Measurements from ENCODE around the gene CTNNA2.

DNA sequence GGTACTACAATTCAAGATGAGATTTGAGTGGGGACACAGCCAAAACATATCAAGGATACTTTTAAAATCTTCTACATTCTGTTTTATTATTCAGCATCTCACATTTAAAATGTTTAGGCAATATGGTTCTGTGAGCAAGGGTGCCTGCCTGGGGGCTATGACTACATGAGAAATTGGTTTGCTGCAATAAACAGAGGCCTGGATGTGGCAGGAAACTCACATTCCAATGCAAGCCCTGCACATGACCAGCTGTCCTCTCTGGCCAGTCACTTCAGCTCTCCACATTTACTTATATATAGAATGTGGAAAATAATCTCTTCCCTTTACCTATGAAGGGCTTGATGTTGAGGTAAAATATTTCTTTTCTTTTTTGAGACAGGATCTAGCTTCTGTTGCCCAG is 598.3 kb downstream of the CTNNA2 start:
- TF ChIP-seq TAF1 (IDR thresholded peaks at IDR 0.05; ENCODE audit: low read depth), result no peak
- TF ChIP-seq EP300 (IDR thresholded peaks at IDR 0.05; ENCODE audit: borderline replicate concordance), result no peak
- TF ChIP-seq, protein P1, sequence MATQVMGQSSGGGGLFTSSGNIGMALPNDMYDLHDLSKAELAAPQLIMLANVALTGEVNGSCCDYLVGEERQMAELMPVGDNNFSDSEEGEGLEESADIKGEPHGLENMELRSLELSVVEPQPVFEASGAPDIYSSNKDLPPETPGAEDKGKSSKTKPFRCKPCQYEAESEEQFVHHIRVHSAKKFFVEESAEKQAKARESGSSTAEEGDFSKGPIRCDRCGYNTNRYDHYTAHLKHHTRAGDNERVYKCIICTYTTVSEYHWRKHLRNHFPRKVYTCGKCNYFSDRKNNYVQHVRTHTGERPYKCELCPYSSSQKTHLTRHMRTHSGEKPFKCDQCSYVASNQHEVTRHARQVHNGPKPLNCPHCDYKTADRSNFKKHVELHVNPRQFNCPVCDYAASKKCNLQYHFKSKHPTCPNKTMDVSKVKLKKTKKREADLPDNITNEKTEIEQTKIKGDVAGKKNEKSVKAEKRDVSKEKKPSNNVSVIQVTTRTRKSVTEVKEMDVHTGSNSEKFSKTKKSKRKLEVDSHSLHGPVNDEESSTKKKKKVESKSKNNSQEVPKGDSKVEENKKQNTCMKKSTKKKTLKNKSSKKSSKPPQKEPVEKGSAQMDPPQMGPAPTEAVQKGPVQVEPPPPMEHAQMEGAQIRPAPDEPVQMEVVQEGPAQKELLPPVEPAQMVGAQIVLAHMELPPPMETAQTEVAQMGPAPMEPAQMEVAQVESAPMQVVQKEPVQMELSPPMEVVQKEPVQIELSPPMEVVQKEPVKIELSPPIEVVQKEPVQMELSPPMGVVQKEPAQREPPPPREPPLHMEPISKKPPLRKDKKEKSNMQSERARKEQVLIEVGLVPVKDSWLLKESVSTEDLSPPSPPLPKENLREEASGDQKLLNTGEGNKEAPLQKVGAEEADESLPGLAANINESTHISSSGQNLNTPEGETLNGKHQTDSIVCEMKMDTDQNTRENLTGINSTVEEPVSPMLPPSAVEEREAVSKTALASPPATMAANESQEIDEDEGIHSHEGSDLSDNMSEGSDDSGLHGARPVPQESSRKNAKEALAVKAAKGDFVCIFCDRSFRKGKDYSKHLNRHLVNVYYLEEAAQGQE (IDR thresholded peaks at IDR 0.05; ENCODE audit: low read depth), result no peak
- no peak for TF ChIP-seq FOXM1 (IDR thresholded peaks at IDR 0.05; ENCODE audit: borderline replicate concordance, low read depth)
- TF ChIP-seq RAD21 (IDR thresholded peaks at IDR 0.05; ENCODE audit: low read depth), result no peak
- no peak for TF ChIP-seq EGR1 (IDR thresholded peaks at IDR 0.05)
- TF ChIP-seq CREB1 (IDR thresholded peaks at IDR 0.05; ENCODE audit: low read depth), result no peak
